Activated CD8-positive, alpha-beta memory T cell treated with anti-CD3 and anti-CD28 coated beads, Interleukin-2, amount 50 U/mL, for 24 hours (primary cell): ENCODE results near the gene ZNF609.
"Not testable (repeated sequence)": the region's sequence is repeated elsewhere in the genome, so short reads cannot be mapped to it uniquely, and the experiment has no call there.

Source experiments
- DNase-seq: peaks from one replicate; pipeline ENCODE4 v3.0.0-alpha.2; 2020; ENCODE audit errors: extremely low read depth

Gene ZNF609

GRCh38 chr15:64583519-64583918, 123.1 kb downstream of the ZNF609 start:
- no peak for DNase-seq

GRCh38 chr15:64583983-64584382, 123.6 kb downstream of the ZNF609 start:
- DNase-seq, result no peak

- no peak for DNase-seq
These were observed 126.0 kb downstream of the ZNF609 start for GRCh38 chr15:64586259-64586870.

GRCh38 chr15:64586984-64587383, 126.6 kb downstream of the ZNF609 start:
- DNase-seq, result no peak

- DNase-seq, result no peak
These were observed 129.2 kb downstream of the ZNF609 start for GRCh38 chr15:64589435-64590084.

- not testable (repeated sequence) for DNase-seq
These were observed 132.5 kb downstream of the ZNF609 start for GRCh38 chr15:64592845-64593244.

GRCh38 chr15:64596701-64597476, 136.5 kb downstream of the ZNF609 start:
- no peak for DNase-seq

GRCh38 chr15:64597477-64597822, 137.1 kb downstream of the ZNF609 start:
- DNase-seq, result no peak

GRCh38 chr15:64599226-64599625, 138.8 kb downstream of the ZNF609 start:
- no peak for DNase-seq

- DNase-seq, result no peak
These were observed 139.3 kb downstream of the ZNF609 start for GRCh38 chr15:64599716-64600115.

- DNase-seq, result no peak
These were observed 140.4 kb downstream of the ZNF609 start for GRCh38 chr15:64600794-64601193.

- no peak for DNase-seq
These were observed 143.9 kb downstream of the ZNF609 start for GRCh38 chr15:64604319-64604718.

- DNase-seq, result not testable (repeated sequence)
These were observed 147.0 kb downstream of the ZNF609 start for GRCh38 chr15:64607416-64607815.

- no peak for DNase-seq
These were observed 150.0 kb downstream of the ZNF609 start for GRCh38 chr15:64610257-64610919.

GRCh38 chr15:64611085-64611725, 150.8 kb downstream of the ZNF609 start:
- no peak for DNase-seq

GRCh38 chr15:64614519-64614918, 154.1 kb downstream of the ZNF609 start:
- DNase-seq, result no peak

GRCh38 chr15:64617727-64618126, 157.3 kb downstream of the ZNF609 start:
- DNase-seq, result no peak

GRCh38 chr15:64618138-64618537, 157.8 kb downstream of the ZNF609 start:
- no peak for DNase-seq

- no peak for DNase-seq
These were observed 158.2 kb downstream of the ZNF609 start for GRCh38 chr15:64618540-64618939.

GRCh38 chr15:64619880-64620839, 159.8 kb downstream of the ZNF609 start:
- no peak for DNase-seq

- no peak for DNase-seq
These were observed 160.7 kb downstream of the ZNF609 start for GRCh38 chr15:64621056-64621455.
